Measurements from ENCODE around the gene CAMK2A.

Gene CAMK2A

DNA sequence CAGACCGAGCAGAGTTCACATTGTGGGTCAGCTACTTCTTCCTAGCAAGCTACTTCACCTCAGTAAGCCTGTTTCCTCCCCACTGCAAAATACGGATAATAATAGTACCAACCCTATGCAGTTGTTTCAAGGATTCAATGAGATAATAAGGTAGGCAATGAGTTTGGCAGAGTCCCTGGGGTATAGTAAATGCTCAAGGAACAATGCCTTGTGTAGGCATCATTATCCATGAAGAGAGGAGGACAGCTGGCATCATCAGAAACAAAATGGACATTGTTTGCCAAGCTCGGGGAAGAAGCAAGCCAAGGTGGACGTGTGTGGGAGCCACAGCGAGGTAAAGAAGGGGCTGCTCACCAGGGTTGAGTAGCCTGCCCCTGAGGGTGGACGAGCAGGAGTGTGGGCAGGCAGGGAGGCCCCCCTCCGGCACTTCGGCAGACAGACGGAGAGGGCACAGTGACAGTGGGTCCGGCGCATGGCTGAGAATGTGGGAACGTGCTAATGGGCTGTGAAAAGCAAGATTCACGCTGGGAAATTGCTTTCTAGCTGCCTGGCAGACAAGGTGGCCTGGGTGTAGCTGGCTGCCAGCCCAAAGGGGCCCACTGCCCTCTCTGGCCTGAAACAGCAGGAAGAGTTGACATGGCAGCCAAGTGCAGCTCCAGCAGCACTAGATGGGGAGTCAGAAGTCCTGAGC, 10.1 kb downstream of the CAMK2A start:
- no peak for DNase-seq (ENCODE audit: low read depth, low spot score)

DNA sequence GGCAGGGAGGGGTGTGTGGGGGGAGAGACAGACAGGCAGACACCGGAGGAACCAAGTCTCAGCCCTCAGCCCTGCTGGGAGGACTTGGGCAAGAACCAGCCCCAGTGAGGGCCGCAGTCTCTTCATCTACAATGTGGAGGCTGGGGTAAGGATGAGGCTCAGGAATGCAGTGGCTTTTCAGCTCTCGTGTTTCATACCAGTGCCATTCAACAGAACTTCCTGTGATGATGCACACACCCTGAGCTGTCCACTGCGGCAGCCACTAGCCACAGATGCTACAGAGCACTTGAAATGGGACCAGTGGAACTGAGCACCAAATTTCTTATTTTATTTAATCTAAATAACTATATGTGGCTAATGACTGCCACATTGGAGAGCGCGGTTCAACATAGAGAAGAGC, 10.7 kb downstream of the CAMK2A start:
- DNase-seq (ENCODE audit: low read depth, low spot score), result no peak

DNA sequence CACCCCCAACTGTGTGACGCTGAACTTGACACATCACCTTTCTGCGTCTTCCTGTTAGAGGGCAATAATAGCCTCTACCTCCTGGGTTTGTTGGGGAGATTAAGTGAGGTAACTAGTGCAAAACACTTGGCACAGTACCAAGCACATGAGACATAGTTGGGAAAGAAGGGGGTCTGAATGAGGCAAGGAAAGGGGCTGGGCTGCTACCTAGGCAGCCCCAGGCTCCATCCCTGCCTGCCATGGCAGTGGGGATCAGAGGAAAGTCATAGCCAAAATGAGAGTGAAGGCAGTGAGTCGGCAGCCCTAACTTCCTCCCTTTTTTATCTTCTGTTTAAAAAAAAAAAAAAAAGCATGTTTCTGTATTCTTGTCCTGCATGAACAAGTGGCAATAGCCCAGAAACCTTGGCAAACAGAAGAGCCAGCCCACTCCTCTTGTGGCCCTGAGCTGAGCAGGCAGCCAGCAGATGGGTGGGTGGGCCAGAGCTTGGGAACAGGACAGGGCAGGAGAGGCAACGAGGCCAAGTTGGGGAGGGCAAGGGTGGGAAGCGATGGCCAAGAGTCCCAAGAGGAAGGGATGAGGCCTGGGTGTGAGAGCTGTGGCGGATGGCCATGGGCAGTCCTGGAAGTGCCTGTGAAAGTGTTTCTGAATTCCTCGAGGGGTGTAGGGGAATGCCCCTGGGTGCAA, 11.4 kb downstream of the CAMK2A start:
- DNase-seq (ENCODE audit: low read depth, low spot score), result no peak

DNA sequence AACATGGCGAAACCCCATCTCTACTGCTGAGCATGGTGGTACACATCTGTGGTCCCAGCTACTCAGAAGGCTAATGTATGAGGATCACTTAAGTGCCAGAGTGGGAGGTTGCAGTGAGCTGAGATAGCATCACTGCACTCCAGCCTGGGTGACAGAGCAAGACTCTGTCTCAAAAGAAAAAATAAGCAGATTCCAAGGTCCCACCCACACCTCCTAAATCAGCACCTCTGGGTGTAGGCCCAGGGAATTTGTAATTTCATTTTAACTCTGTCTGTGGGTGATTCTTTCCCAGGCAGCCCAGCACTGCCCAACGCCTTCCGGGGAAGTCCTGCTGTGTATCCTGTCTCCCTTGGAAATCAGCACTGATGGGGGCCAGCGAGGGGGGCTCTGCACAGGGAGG, 12.5 kb downstream of the CAMK2A start:
- DNase-seq (ENCODE audit: low read depth, low spot score), result no peak

DNA sequence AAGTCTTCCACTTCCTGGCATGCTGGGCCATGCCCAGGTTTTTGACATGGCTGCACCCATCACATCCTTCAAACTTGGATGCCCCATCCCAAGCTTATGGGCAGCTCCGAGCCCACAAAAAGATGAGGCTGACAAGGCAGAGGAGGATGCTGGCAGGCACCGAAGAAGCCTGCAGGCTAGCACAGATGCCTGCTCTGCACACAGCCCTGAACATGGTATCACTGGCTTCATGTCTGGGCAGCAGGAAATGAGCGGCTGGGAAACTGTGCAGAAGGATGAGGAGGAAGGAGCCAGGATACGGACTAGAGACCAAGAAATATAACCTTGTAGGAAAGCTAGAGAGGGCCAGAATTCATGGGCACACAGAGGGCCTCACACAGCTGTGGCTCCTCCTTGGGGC, 14.8 kb downstream of the CAMK2A start:
- DNase-seq (ENCODE audit: low read depth, low spot score), result no peak

DNA sequence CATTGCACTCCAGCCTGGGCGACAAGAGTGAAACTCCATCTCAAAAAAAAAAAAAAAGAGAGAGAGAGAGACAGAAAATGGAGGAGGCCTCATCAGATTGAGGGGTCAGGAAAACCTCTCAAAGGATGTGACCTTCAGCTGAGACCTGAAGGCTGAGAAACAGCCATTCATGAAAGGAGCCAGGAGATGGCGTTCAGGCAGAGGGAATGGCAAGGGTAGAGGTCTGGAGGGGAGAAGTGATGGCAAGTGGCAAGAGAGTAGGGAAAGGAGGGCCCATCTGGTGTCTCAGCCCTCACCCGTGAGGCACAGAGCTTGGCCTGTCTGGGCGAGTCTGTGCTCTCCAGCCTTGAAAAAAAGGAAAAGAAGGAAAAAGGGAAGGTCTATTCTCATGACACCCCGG, 17.0 kb downstream of the CAMK2A start:
- no peak for DNase-seq (ENCODE audit: low read depth, low spot score)

DNA sequence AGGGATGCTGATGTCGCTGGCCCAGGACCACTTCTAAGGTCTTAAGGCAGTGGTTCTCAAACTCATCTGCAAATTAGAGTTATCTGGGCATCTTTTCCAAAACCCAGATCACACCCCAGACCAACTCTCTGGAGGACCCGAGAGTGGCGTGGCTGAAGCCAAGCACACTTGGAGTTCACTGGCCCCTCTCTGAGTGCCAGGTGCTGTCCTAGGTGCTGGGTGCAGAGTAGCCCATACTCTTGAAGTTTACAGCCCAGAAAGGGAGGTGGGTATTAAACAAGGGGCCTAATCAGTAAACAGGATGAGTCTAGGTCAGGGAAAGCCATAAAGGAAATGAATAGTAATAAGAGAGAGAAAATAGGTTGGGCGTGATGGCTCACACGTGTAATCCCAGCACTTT, 17.6 kb downstream of the CAMK2A start:
- DNase-seq (ENCODE audit: low read depth, low spot score), result no peak

DNA sequence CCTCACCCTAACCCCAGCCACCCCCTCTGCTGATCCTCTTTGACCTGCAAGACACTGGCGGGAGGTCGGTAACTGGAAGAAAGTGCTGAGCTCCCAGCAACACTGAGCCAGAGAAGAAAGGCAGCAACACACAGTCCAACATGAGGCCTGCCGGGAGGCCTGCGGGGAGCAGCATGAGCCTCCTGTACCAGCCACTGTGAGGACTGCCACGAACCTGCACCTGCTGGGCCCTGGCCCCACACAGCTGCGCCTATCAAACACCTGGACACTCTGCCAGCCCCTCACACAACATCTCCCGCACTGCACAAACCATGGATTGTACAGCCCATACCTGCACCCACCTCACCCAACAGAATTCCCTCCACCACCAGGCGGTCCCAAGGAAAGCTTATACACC, 18.3 kb downstream of the CAMK2A start:
- DNase-seq (ENCODE audit: low read depth, low spot score), result no peak

DNA sequence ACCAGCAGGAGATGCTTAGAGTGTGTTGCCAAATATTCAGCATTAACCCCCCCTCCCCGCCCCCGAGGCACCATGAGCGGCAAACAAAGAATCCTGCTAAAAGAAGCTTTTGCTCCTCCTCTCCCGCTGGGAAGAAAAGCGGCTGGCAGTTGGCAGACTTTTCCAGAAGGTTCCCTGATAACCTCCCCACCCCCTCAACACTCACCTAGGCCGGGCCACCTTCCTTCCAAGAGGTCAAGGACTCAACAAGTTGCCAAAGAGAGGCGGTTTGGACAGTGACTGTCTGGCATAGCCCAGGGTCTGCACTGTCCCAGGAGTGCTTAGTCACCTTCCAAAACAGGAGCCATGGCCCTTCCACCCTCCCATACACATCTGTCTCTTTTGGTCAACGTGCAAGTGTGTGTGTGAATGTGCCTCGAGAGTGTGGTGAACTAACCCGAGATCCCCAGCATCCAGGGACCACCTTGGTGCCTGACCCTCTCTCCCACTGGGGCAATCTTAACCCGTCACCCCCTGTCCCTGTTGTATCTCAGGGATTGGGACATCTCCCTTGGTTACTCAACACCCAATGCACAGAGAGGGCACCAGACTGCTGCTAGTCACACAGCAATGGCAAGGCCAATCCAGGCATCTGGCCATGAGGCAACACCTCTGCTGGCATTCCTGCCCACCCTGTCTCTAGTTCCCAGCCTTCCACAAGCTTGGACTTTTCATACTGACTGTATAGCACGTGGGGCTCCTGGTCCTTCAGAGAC, 18.9 kb downstream of the CAMK2A start:
- DNase-seq (ENCODE audit: low read depth, low spot score), result no peak

DNA sequence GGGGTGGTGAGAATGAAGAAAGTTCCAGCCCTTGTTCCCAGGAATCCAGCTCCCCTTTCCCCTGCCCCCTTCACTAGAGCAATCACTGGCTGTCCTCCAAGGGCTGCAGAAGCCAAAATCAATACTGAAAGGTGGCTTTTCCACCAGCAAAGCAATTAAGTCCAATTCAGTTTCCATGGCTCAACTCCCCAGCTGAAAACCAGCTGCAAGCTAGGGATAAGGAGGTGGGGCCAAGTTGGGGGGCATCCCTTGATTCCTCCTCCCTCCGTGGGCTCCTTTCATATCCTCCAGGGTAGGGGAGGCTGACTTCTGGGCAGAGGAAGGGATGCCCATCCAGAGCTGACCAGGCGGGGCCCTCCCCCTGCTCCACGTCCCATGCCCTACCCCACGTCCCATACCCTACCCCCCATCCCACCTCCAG, 22.7 kb downstream of the CAMK2A start:
- DNase-seq (ENCODE audit: low read depth, low spot score), result no peak

DNA sequence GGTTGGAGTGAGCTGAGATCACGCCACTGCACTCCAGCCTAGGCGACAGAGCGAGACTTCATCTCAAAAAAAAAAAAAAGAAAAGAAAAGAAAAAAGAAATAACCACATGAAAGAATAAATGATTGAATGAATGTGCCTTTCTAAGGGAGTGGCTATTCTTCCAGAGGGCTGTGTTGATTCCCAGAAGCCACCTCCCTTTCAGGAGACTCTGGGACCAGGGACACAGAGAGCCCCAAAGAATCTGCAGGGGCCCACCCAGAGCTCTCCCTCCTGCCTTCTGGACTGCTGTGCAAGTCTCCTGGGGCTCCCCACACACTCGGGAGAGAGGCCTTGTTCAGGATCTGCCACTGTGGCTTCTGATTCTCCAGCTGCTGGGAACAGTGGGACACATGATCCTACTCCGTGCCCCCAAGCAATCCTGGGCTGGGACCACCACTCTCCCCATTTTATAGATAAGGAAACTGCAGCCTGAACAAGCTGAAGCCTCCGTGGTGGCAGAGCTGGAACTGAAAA, 23.6 kb downstream of the CAMK2A start:
- no peak for DNase-seq (ENCODE audit: low read depth, low spot score)

DNA sequence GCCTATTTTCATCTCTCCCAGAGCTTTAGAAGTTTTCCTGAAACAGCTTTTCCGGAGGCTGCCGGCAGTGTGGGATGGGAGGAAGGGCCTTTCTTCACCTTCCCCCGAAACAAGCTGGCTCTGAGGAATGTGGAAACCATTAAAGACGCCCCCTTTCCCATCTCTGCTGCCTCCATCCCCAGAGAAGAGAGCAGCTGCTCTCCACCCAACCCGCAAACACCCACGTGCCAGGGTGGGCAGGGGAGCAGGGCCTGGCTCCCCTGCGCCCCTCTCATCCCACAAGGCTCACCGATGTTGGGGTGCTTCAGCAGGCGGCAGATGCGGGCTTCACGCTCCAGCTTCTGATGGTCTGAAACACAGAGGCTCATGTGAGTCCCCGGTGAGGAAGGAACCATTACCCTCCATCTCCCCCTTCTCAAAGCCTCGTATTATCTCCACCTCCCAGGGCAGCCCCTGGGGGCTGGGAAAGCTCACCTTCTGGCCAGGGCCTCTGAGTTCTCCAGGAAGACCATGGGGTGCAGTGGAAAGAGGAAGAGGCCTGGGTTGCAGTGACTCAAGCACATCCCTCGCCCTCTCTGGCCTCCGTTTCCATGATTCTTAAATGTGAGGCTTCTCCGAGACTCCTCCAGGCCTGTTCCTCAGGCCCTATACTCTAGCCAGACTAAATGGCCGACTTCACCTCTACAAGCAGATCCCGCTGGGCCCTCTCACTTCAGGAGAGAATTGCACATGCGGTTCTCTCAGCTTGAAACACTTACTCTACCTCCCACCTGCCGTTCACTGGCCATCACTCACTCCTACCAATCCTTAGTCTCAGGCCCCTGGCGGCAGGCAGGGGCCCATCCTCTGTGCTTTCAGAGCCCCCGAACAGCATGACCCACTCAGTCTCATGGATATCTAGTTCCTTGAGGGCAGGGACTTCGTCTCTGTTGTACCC, 24.6 kb downstream of the CAMK2A start:
- no peak for DNase-seq (ENCODE audit: low read depth, low spot score)

DNA sequence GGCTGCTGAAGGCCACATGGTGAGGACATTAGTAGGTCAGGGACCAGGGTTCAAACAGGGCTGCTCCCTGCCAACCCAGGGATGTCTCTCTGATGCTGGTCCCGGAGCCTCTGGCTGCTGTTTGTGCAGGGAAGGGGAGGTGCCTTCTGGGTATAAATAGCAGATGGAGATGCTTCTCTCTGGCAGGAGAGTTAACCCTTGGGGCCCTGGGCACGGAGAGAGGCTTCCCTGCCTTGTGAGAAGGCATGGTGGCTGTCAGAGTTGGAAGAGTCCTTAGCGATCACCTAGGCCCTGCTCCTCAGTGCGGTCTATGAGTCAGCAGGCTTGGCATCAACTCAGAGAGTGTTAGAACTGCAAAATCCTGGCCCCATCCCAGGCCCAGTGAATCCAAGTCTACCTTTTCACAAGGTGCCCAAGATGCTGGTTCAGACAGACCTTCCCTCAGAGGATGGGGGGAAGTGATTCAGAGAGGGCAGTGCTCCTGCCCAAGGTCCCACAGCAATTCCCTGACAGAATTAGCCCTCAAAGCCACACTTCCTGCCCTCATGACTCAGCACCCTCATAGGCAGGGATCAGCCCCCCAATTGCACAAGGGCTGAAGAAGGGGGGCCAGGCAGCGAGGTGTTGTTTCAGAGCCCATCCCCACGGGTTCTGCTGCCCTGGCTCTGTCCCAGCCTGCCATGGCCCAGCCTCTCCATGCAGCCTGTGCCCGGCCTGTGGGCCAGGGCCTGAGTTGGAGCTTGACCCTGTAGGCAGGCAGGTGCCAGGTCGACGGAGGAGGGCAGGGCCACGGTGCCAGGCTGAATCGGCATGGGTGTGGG, 25.6 kb downstream of the CAMK2A start:
- no peak for DNase-seq (ENCODE audit: low read depth, low spot score)

DNA sequence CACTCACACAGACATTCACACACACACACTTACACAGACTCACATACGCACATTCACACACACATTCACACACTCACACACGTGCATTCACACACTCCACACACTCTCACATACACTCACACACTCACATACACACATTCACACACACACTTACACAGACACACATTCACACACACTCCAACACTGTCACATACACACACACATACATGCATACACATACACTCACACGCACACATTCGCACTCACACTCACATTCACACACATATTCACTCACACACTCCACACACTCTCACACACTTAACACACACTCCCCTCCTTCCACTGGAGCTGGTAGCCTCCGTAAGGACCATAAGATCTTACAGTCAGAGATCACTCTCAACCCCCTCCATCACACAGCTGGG, 26.2 kb downstream of the CAMK2A start:
- no peak for DNase-seq (ENCODE audit: low read depth, low spot score)

DNA sequence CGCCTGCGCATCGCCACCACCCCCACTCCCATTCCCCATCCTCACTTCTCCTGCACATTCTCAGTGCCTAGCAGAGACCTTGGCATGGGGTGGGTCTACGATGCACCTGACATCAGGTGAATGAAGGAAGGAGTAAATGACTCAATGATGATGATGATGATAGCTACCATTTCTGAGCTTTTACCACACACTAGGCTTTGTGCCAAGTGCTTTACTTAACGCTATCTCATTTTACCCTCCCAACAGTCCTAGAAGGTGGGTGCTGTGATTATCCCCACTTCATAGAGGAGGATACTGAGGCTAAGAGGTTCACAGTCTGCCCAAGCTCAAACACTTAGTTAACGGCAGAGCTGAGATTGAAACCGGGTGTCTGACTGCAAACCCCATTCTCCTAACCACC, 27.1 kb downstream of the CAMK2A start:
- no peak for DNase-seq (ENCODE audit: low read depth, low spot score)

DNA sequence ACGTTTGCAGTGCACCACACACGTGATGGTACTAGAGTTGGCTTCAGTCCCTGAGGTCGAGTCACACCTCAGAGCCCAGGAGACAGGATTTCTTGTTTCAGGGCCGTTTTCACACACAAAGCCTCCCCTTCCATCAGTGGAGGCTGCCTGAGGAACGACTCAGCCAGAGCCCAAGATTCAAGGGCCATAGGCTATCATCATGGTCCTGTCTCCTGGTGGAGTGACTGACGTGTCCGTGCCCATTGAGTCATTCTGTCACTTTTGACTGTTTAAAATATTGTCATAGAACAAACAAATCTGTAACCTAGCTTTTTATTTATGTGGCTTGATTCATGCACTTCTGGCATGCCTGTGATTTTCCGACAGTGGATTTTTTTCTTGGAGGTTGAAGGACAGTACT, 28.3 kb downstream of the CAMK2A start:
- no peak for DNase-seq (ENCODE audit: low read depth, low spot score)

DNA sequence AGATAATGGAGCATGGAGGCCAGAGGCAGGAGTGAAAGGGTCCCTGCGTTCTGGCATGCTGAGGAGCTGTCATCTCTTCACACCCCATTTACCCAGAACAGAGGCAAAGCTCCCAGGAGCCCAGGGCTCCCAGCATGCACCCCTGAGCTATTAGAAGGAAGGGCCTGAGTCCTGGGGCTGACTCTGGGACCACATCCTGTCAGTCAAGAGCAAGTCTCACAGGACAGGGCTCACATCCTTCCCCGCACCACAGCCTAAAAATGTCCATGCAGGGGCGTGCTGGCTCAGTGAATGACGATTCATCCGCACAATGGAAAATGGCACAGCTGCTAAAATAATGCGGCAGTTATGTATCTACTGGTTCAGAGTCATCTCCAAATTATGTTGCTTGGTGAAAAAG, 31.4 kb downstream of the CAMK2A start:
- DNase-seq (ENCODE audit: low read depth, low spot score), result no peak

DNA sequence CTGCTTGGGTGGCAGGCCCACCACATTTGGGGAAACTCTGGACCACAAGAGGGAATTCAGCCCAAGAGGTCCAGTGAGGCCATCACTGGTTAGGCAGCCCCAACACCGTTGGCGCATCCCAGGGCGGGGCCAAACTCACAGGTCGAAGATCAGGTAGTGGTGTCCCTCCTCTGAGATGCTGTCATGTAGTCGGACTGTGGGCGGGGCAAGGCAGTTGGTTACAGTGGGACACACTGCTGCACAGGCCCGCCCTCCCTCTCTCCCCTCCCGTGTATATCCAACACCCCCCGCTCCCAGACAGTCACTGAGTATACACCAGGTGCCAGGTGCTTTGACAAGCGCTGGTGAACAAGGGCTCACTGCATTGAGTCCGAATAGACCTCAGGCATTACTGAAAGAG, 32.1 kb downstream of the CAMK2A start:
- DNase-seq (ENCODE audit: low read depth, low spot score), result no peak

DNA sequence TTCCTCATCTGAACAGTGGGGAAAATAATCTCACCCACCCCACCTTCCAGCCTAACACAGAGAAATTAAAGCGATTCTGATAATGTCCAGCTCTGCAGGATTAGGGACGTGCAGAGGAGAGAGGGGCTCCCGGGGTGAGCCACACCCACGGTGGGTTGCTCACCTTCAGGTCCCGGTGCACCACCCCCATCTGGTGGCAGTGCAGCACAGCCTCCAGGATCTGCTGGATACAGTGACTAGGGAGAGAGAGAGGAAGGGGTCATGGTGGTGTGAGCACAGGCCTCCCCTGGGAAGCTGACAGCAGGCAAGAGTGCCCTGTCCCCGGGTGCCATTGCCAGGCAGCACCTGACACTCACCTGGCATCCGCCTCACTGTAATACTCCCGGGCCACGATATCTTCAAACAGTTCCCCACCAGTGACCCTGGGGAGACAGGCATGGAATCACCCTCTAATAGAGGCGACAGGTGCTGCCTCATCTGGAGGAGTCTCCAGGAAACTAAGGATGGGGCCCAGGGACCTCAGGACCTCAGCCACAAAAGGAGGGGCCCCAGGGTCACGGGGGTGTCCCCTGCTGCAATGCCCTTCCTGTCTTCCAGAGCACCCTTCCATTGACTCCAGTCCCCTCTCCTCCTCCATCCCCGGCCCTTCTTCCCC, 33.0 kb downstream of the CAMK2A start:
- no peak for DNase-seq (ENCODE audit: low read depth, low spot score)

Data from brain pericyte (primary cell).